Activated CD4-positive, alpha-beta T cell treated with anti-CD3 and anti-CD28 coated beads, Interleukin-2, Interleukin-4, amounts not matched to agents 100 ng/mL and 50 ng/mL, durations not matched to agents 16 hours and 8 hours (primary cell): ENCODE results near the gene PLEKHF1.
"Not testable (repeated sequence)": the region's sequence is repeated elsewhere in the genome, so short reads cannot be mapped to it uniquely, and the experiment has no call there.

Experiments
- DNase-seq: peaks from one replicate; pipeline ENCODE4 v3.0.0-alpha.2; 2020; ENCODE audit warnings: low spot score

Gene PLEKHF1

DNA sequence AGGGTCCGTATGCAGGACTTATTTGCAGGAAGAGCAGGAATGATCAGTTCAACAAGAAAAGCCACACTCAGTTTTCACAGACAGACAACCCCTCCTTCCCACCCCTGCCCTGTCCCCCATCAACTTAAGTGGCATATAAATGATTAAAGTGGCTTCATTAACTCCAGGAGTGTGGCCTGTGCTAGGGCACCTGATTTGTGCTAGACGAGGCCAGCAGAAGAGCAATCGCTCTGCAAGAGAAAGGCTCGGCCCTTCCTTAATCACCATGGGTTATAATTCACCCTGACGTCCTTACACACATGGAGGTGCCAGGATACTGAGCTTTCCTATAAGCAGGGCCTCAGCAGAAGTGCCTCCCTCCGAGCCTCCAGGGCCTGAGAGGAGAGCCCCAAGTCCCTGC lies 35.2 kb downstream of the PLEKHF1 start:
- DNase-seq, result no peak

DNA sequence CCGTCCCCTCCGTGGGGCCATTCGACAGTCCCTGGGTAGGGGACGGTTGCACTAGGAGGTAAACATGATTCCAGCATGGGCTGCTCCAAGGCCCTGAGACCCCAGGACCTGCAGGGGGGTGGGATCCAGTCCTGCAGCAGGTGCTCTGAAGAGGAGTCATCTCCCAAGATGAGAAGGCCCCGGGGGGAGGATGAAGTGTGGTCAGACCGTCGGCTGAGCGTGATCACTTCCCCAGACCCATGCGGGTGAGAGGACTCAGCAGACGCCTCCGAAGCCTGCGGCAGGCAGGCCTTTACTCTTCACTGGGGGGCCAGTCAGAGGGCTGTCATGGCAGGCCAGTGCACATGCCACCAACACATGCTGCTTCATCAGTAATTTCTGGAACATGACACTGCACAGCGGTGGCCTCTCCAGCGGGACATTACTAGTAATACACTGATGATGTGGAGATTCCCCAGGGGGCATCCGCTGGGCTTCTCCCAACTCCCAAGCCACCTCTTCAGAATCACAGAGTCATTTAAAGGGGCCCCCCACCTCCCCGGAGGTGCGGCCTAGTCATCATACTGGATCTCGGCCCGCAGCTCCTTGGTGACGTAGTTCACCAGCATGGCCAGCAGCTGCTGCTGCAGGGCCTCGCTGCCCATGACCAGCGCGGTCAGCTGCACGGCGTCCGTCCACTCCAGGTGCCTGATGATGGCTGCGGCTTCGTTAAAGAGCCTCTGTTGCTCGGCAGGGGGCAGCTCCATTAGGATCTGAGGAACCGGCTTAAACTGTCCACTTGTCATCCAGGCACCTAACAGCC lies 37.1 kb downstream of the PLEKHF1 start:
- DNase-seq, result no peak

DNA sequence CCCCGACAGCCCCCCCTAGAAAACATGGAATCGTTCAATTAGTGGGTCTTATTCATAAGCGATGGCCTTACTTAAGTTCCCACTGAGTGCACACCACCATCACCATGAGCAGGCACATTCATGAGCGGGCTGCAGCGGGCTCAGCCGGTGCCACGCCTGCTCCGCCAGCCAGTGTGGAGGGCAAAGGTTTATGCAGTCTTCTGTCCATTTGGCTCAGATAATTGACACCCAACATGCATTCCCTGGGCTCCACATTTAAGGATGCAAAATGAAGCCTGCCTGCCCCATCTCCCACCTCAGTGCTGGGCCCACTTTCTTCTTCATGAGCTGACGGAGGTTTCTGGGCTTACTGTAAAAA lies 37.7 kb downstream of the PLEKHF1 start:
- no peak for DNase-seq

DNA sequence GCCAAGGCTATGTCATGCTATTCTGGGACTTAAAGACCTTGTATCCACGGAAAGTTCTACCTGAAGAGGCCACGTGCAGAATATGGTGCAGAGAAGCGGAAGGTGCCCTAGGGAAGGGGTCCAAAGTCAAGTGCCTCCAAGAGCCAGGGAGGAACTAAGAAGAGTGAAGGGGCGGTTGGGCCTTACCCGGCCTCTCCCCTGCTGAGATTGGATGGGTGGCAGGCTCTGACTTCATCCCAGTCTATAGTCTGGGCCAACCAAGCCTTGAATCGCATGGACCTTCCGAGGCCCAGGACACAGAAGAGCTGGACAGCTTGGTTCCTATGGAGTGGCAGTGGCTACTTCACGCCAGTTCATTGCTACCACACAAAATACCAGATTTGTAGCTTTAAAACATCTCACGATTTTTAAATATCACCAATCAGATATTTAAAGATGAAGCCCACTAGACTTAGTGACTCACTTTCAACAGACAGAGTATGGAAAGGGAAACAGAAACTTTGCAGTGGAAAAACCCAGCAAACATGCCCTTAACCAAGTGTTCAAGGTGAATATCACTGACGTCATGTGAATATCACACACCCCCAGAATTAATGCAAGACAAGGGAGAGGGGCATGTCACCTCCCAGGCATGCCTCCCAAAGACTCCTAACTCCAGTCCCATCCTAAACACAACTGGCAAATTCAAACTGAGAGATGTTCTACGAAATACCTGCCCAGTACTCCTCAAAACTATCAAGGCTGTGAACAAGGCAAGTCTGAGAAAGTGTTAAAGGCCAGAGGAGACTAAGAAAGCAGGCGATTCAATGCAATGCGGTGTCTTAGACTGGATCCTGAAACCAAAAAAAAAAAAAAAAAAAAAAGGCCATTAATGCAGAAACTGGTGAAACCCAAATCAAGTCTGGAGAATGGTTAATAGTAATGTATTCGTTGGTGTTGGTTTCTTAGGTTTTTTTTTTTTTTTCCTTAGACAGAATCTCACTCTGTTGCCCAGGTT lies 39.6 kb downstream of the PLEKHF1 start:
- no peak for DNase-seq

DNA sequence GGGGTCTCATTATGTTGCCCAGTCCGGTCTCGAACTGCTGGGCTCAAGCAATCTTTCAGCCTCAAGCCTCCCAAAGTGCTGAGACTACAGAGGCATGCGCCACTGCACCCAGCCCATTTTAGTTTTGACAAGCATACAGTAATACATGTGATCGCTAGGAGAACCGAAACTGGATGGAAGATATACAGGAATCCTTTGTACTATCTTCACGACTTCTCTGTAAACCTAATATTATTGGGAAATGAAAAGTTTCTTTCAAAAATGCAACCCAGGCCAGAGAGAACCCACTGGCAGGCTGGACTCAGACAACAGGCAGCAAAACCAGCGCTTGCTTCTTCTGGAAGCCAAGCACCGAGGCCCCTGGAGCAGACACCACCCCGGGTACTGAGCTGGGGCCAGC lies 40.4 kb downstream of the PLEKHF1 start:
- no peak for DNase-seq

DNA sequence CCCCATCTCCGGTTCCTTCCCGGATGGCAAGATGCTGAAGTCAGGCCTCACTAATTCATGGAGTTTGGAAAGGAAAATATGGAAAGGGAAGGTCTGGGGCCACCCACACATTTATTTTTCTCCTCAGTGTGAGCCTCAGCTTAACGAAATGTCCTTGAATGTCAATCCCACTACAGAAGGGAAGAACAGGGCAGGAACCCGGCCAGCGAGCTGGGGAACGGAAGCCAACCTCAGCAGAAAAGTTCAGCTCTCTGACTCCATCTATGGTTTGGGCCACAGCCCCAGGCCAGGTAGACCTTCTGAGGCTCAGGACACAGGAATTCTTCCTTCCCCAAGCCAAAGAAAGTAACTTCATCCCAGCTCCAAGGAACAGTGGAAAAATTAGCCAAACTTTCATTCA lies 41.4 kb downstream of the PLEKHF1 start:
- DNase-seq, result no peak

DNA sequence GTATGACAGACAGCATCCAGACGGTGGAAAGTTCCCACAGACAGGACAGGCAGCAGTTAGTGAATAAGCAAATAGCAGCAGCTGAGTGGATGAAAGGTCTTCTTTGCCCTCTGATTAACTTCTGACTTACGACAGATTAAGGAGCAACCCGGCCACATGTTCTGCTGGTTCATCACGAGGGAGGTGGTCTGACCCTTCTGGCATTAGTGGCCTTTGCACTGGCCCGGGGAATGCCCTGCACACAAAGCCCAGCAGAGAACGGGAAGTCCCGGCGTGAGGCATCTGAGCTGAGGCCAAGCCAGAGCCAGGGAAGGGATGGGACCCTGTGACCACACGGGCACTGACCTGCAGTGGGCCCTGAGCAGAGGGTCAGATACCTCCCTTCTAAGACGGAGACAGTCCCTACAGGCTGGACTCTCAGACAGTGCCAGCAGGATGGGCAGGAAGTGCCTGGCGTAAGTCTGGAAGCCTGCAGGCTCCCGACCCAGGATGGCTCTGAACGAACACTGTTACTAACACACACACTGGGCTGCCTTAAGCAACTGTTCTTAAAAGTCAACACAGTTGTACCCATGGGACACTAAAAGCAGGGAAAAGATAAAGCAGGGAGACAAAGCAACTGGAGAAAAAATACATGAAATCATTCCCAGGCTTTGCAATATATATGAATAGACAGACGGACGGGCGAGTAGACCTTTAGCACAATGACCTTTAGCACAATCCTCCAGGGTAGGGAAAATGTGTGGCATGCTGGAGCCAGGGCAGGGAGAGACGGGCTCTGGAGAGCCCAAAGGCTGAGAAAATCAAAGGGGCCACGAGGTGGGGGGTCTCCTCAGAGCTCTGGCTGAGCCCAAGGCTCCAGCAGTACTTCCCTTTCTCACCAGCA lies 43.5 kb downstream of the PLEKHF1 start:
- DNase-seq, result no peak

DNA sequence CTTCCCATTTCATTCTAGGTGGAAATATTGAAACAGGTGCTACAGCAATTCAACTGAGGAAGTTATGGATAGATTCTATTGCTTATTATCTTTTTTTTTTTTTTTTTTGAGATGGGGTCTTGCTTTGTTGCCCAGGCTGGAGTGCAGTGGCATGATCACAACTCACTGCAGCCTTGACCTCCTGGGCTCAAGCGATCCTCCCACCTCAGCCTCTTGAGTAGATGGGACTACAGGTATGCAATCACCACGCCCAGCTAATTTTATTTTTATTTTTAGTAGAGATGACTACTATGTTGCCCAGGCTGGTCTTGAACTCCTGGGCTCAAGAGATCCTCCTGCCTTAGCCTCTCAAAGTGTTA lies 44.2 kb downstream of the PLEKHF1 start:
- not testable (repeated sequence) for DNase-seq

DNA sequence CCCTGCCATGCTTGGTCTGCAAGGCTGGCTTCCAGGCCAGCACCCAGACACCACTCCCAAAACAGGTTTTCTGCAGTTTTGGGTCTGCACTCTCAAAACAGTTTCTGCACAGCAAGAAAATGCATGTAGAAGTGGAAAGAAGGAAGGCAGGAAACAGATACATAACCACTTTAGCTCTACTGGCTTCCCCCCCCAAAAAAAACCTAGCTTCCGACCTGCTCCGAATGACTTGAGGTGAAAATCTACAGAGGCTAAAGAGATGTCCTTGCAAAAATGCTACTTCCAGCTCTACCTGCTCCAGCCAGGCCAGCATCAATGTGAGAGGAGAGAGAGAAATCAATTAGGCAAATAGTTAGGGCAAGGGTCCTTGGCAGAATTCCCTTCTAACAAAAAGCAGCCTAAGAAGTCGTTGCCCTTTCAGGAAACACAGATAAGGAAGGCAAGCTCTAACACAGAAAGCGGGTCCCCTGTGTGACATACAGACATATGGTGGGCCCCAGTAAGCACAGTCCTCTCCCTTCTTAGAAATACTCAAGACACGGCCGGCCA lies 46.4 kb downstream of the PLEKHF1 start:
- no peak for DNase-seq

DNA sequence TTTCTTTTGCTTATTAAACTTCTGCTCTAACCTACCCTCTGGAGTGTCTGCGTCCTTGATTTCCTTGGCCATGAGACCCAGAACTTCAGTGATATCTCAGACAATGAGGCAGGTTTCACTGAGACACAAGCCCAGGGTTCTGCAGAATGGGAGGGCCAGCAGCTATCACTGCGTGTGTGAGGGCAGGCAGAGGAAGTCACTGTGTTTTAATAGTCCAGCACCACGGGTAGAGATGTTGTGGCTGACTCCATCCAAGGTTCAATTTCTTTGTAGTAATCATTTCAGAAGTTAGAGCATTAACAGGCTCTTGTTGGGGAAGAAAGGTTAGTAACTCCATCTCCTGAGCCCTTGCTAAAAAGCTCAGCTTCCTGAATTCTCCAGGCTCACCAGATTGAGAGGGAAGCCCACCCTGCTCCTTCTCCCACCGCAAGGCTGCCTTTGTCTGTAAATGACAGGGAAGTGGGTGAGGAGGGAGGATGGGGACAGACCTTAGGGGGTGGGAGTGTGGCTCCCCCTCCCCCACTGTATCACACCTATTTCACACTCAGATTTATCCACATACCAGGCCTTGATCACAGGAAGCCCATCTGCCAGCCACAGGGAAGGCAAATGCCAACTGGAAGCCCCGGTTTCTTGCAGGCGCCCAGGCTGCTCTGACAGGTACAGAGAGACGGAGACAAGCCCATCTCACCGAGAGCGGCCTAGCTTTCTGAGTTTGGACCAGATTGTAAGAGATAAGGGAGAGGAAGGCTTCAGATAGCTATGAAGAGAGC lies 47.7 kb downstream of the PLEKHF1 start:
- no peak for DNase-seq

DNA sequence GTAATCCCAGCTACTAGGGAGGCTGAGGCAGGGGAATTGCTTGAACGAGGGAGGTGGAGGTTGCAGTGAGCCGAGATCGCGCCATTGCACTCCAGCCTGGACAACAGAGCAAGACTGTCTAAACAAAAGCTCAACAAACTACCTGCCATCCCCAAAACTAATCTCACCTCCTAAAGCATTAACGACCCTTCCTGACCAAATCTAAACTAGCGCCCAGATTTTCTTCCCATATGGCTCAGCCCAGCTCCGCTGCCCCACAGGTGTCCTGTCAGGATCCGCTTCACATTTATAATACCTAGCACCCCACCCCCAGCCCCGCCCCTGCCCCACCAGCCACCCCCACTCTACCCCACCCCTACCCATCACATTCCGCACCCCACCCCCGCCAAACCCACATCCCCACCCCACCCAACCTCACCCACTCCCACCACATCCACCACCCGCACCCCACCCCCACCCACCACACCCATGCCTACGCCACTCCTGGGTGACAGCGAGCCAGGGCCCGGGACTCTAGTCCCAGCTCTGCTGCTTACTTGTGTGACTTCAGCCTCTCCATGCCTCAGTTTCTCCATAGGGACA lies 49.2 kb downstream of the PLEKHF1 start:
- no peak for DNase-seq

DNA sequence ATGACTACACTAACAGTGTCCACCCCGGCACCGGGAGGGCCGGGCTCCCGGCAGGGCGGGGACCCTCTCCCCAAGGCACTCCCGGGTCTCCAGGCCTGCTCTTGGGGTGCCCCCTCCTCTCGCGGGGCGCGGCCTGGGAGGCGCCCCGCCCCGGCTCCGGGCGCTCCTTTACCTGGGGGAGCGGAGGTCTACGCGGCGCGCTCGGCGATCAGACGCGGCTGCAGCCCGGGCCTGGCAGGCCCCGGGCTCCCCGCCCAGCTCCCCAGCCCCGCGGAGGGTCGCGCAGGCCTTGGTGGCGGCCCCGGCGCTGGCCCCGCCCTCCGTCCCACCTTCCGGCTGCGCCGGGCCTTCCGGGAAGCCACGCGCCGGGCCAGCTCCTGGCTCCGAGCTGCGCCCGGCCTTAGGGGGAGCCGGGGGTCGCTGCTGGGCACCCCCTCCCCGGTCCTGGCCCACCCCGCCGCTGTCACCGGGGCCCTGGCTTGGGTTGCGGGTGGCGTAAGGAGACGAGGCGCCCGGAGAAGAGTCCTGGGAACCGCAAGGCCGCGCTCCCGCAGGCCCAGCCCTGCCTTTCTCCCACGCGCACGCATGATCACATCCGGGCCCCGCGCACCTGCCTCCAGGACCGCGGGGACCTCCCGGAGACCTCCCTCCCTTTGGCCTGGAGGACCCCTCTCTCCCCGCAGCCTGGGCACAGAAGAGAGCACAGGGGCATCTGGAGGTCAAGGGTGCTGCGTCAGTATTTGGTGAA lies 49.9 kb downstream of the PLEKHF1 start, which contains the start of gene C19orf12:
Gene C19orf12 (minus strand): TSS at position 309 of the 748 bp plus-strand sequence. CDS start 6,848 bp downstream, outside the sequence.
- peak; percentile 51 for DNase-seq

DNA sequence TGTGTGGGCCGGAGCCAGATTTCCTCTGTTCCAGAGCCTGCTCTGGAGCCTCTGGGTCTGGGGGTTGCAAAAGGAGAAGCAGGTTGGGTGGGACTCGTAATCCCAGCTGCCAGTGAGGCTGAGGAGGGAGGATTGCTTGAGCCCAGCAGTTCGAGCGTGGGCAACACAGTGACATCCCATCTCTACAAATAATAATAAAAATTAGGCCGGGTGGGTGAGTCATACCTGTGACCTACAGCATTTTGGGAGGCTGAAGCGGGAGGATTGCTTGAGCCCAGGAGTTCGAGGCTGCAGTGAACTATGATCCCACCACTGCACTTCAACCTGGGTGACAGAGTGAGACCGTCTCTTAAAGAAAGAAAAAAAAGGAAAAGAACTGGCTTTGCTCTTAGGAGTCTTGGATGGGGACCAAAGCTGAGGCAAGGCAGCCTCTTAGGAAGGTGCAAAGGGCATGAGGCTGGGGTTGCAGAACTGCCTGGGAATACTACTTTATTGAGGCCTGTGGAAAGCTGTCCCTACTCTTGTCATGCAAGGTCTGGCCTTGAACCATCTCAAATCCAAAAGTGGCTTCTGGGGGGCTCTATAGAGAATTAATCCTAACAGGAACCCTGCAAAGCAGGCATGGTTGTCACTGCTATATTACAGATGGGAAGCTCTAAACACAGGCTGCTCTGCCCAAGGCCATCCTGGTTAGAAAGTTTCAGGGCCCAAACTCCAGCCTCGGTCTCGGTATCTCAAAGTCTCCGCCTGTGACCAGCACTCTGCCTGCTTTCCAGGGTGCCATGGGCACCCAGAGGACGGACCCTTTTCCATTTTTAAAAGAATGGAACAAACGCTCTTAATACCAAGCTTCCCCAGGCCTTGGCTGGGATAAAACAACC lies 50.7 kb downstream of the PLEKHF1 start:
- no peak for DNase-seq

DNA sequence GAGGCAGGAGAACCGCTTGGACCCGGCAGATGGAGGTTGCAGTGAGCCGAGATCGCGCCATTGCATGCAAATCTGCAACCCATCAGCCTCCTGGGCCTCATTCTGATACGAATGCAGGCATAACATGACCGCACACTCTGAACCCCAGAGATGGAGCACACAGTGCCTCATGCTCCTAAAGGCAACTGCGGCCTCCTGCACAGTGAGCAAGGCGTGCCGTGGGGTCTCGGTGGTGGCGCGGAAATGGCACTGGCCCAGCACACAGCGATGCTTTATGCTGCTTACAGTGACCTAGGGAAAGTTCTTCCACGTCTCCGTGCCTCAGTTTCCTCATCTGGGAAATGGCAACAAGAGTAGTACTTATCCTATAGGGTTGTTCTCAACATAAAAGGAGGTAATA lies 51.8 kb downstream of the PLEKHF1 start:
- DNase-seq, result no peak

DNA sequence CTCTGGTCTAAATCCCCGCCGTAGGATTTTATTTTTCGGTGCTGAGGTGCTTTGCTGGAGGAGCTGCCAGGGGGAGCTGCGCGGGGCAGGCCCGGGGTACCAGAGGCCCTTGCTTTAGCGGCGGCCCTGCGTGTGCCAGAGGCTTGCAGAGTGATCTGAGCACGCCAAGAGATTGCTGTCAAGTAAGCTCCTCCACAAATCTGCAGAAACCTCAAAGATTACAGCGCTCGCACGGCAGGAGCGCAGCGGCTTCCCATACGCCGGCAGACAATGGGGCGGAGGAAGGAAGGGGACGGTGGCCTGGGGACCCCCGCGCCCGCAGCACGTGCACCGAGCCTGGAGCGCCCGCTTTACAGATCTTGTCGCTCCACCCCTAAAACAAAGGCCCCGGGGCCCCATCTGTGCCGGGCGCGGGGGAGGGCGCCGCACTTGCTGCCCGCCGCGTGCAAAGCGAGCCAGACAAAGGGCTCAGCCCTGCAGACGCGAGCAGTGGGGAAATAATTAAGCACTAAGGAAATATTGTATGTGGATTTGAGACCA lies 58.9 kb downstream of the PLEKHF1 start:
- no peak for DNase-seq

DNA sequence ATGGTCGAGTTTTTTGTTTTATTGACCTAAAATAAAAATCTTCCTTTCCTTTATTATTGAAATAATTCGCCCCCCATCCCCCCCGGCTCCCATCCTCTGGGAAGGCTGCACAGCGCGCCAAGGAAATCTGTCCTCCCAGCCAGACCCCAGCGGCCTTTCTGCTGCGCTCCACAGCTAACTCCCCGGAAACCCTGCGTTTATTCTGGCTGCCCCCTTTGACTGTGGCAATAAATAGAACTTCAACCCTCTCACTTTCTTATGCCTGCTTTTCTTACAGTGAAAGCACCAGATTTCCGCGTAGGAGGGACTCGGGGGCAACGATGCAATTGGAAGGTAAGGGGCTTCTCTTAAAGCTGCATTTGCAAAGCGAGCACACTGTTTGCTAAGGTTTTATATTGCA lies 59.5 kb downstream of the PLEKHF1 start:
- DNase-seq, result no peak
